GM12873 (cell line): ENCODE data around the gene MYLK4.

Source experiments
- CTCF ChIP-seq: IDR thresholded peaks from 2 replicates; pipeline ENCODE4 v1.5.1; 2012; ENCODE audit warnings: low read depth, mild to moderate bottlenecking, moderate library complexity, low read length, control low read depth; ENCODE audit not compliant: insufficient read depth; ENCODE audit errors: missing control alignments

Gene MYLK4

GRCh38 chr6:2738373-2738979 is 12.2 kb downstream of the MYLK4 start:
- TF ChIP-seq CTCF = peak; percentile 76

GRCh38 chr6:2737885-2738284 is 12.8 kb downstream of the MYLK4 start:
- TF ChIP-seq CTCF = no peak

- TF ChIP-seq CTCF = no peak
Observed at GRCh38 chr6:2734488-2735166, 16.1 kb downstream of the MYLK4 start.

- TF ChIP-seq CTCF = no peak
Observed at GRCh38 chr6:2733736-2734480, 16.8 kb downstream of the MYLK4 start.

- TF ChIP-seq CTCF = no peak
Observed at GRCh38 chr6:2733324-2733723, 17.4 kb downstream of the MYLK4 start.

GRCh38 chr6:2732503-2733089 is 18.1 kb downstream of the MYLK4 start:
- no peak for TF ChIP-seq CTCF
